AG08396 (cell line): ENCODE results near the gene ZBTB37.
"Not testable (repeated sequence)": the region's sequence is repeated elsewhere in the genome, so short reads cannot be mapped to it uniquely, and the experiment has no call there.

Source experiments
- DNase-seq: peaks from one replicate; pipeline ENCODE4 v3.0.0; 2012; ENCODE audit warnings: low spot score, mixed read lengths

Gene ZBTB37

DNA sequence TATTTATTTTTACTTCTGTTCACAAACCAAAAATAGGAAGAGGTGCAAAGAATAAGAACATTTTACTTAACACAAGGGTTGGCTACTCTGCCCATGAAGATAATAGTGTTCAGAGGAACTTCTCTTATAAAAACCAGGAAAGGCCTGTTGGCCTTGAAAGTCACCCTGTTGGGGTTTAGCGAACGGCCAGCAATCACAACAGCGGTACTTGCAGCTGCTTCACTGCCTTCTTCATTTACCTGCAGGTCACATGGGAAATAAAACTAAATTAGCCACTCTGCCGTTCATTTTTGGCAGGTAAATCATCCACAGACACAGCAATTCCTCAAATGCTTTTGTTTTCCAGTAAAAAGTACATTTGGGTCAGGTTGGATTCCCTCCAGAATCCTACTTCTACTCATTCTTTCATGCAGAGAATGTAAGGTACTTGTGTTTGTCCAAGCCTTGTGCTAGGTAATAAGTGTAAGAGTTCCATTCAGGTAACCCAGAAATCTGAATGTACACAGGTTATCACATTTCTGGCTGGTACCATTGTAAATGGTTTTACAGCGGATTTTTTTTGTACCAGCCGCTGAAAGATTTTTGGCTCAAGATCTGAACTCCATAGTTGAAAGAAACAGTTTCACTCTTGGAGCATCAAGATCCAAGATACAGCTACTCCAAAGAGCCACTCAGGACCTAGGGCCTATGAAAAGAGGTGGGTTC is 35.8 kb downstream of the ZBTB37 start:
- no peak for DNase-seq

DNA sequence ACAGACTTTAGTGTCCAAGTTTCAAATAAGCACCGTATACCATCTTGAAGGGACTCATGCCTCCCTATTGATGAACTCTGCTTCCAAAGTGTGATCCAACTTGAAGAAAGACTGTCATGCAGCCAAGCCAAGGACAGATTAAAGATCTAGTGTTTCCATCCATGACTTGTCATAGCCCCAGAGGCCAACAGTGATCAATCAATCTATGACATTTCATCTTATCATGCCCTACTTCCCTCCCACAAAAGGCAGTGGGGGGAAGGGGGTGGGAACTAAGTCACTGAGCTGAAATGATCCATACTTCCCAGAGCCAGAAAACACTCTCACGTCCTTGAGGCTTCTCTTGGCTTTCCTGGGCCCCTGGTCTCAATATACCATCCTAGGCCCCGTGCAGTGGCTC is 44.9 kb downstream of the ZBTB37 start:
- DNase-seq: no peak

DNA sequence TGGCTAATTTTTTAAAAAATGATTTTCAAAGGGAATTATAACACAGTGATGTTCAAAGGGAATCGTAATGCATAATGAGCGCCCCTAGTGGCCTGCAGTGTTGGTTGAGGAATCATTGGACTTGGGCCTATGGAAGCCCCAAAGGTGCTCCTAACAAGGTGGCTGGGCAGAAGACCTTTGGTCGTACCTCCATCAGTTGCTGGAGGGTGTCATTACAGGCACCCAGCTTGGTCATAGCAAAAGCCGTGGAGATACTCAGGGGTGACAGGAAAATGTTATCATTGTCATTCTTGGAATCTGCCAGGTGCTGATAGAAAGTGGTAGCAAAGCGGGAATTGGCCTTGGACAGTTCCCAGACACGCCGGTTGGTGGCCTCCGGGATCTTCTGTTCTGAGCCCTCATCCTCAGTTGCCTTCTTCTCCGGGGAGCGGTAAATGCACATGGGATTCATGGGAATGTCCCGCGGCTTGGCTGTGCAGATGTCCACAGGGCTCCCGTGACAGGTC is 46.2 kb downstream of the ZBTB37 start:
- DNase-seq: peak; percentile 29

DNA sequence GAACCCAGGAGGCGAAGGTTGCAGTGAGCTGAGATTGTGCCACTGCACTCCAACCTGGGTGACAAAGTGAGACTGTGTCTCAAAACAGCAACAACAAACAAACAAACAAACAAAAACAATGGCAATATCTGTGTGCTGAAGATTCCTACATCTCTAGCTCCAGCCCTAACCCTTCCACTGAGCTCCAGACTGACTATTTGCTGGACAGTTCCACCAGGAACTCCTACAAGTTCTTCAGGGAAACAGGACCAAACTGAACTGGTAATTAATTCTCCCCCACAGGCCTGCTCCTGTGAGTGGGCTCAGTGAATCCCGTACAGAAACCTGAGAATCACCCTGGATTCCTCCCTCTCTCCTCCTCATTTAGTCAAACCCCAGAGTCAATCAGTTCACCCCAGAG is 47.4 kb downstream of the ZBTB37 start:
- no peak for DNase-seq

DNA sequence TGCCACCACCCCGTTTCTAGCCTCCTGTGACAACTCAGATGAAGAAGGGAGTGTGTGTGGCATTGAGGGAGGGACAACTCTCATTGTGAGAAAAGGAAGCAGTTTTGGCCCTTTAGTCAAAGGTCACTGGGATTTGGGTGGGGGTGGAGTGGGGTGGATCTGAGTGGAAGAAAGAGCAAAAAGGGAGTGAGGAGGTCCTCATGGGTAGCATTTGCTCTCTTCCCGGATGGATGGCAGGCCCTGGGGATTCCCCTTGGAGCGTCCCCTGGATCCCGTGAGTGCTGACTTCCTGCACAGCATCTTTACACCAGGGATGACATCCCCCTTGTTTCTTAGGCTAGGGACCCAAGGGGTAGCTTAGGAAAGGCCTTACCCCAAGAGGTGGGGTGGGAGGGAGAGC is 48.5 kb downstream of the ZBTB37 start:
- DNase-seq: no peak

DNA sequence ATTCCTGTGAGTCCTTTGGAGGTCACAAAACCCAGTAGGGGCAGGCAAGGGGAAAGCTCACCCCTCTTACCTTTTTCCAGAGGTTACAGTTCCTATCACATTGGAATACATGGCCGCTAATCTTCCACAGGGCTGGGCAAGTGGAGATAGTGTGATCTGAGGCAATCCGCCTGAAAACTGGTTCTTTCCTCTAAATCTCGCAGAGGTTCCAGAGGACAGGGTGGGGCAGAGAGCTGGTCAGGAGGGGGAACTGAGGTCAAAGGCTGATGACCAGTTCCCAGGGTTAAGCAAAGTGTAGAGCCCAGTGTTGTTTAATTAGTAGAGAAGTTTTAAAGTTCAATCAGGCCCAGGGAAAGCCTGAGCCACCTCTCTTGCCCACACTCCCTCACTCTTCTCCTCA is 49.0 kb downstream of the ZBTB37 start, which contains the start of gene SERPINC1:
Gene SERPINC1, minus strand, starts transcription at position 179 of the 400 bp plus-strand sequence. Its CDS starts 68 bp downstream, at position 111.
- no peak for DNase-seq

DNA sequence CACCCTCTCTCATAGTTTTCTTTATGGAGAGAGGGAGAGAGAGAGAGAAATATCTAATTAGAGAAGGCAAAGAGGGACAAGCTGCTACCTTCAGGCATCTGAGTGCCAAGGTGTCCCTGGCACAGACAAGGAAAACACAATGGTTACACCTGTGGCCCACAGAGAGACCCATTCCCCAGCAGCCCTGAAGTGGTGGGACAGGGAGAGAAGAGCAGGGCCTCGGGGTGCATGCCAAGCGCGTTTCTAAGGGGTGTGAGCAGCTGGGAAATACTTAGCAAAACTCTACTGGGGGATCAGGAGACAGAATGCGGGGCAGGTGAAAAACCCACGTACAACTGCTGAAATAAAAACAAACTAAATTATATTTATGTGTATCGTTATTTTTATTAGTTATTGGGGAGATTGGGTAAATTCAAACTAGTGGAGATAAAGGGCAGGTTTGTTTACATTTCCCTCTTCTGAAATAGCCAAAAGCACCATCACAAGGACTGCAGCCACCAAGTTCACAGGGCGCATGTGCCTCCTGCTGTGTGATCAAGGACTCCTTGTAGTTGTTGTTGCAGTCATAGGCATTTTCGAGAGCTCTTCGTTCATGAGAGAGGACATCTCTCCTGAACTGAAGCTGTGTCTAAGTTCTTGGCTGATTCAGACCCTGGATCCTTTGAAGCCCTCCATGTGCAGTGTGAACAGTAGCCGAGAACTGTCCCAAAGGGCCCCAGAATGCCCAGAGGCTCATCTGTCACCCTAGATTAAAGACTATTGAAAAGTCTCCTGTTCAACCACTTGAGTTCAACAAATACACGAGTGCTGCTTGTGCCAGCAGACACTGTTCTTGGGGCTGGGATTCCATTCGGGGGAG is 49.7 kb downstream of the ZBTB37 start:
- no peak for DNase-seq

DNA sequence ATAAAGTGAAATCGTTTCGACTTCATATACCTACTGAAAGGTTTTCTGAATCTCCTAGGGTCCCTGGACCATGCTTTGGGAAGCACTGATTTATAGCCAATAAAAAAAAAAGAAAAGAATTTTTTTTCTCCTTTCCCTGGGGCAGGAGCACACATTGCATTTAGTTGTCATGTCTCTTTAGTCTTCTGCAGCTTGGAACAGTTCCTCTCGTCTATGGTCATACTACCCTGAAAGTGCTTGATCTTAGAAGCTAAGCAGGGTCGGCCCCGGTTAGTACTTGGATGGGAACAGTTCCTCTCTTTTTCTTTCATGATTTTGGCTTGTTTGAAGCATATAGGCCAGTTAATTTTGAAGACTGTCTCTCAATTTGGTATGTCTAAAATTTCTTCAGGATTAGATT is 52.7 kb downstream of the ZBTB37 start:
- no peak for DNase-seq

DNA sequence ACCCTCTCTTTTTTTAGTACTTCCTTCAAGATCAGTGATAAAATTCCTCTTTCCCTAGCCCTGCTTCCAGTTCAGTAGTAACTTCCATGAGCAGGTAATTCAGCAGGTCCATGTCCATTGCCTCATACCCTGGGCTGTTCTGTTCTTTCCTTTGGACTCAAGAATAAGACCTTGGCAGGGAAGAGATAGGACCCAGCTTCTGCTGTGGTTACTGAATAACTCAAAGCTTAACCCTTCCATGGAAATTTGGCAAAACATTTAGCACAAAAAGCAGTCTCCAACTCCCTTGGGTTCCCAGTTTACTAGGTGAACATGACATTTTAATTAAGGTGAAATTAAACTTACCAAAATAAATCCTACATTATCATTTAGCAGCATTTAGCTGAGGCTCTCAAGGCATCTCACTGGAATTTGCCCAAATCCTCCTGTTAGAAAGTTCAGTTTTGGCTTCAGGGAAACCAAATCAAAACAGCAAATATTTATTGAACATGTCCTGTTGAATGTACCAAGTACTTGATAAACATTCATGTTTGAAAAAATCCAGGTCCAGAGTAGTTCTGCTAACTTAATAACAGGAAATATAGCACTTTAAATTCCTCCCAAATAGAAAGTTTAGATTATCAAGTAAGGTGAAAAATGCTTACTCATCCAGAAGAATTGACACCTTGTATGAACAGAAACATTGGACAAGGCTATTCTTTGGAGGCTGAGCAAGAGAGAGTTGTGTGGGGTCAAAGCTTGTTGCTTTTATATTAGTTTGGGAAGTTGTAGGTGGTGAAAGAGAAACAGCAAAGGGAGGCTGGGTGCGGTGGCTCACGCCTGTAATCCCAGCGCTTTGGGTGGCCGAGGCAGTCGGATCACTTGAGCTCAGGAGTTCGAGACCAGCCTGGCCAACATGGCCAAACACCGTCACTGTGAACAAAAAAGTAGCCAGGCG is 57.4 kb downstream of the ZBTB37 start:
- DNase-seq: no peak

DNA sequence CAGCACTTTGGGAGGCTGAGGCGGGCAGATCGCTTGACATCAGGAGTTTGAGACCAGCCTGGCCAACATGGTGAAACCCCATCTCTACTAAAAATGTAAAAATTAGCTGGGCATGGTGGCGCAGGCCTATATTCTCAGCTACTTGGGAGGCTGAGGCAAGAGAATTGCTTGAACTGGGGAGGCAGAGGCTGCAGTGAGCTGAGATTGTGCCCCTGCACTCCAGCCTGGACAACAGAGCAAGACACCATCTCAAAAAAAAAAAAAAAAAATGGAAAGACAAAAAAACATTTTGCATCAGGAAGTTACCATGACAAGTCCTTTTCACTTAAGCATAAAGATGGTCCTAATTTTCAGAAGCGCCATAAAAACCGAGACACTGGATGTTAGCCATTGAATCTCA is 62.4 kb downstream of the ZBTB37 start:
- DNase-seq: not testable (repeated sequence)

DNA sequence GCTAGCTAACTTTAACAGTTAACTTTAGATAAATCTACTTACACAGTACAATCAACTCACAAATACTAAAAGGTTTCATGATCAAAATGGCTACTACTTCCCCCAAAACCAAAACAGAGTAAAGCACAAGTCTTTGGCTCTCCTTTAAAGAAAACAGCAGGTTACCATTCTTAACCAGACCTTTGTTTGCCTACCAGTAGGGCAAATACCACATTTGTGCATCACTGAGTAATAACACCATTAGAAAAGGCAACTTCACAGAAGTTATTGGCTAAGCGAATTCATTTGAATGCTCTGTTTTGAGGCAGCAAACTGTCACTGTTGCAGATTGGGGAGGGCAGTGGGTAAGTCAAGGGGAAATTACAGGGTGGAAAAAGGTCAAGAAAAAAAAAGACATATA is 66.3 kb downstream of the ZBTB37 start:
- DNase-seq: no peak

DNA sequence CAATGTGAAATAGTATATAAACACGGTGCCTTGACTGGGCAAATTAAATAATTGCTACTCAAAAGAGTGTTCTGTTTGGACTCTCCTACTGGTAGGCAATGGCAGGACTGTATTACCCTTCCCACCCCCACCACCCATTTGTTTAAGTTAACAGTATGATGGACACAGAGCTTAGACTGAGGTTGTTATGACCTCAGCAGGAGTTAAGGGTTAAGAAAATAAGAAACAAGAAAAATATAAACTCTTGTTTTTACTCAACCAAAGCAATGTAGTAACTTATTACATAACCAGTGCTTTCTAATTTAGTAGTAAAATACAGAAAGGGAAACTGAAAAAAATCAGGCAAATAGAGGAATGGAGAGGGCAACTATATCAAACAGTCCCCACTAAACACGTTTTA is 68.9 kb downstream of the ZBTB37 start:
- DNase-seq: no peak

DNA sequence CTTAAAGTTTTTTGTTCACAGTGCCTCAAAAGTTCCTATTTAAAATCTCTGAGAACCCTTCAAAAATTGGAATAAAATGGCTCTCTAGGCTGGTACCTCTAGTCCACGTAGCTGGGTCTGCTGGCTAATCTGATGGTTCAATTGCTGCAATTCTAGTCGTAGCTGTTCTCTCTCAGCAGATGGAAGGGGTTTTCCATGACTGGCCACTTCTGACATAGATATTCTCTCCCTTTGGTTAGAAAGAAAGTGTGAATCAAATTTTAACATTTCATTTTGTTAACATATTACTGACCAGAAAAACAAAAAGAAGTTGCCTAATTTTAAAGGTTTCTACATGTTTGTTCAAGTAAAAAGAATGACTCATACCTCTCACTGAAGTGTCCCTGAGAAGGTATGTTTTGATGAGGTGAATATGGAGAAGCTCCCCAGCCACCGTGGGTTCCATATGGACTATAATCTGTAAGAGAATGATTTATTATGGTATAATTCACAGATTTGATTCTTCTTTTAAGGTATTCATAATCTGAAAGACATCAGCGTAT is 78.3 kb downstream of the ZBTB37 start:
- DNase-seq: no peak

DNA sequence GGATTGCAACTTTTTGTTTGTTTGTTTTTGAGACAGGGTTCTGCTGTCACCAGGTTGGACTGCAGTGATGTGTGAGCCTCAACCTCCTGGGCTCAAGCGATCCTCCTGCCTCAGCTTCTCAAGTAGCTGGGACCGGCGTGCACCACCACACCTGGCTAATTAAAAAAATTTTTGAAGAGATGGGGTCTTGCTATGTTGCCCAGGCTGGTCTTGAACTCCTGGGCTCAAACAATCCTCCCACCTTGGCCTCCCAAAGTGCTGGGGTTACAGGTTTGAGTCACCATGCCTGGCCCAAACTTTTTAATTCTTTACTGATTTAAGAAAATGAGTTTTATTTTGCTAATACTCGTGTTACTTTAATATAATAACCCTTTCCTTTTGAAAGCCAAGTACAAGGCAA is 80.4 kb downstream of the ZBTB37 start:
- no peak for DNase-seq
